Measurements from ENCODE around the gene TDRD6.
"Not testable (repeated sequence)": the region's sequence is repeated elsewhere in the genome, so short reads cannot be mapped to it uniquely, and the experiment has no call there.

The TDRD6 gene

GRCh38 chr6:46743425-46744158 is 55.9 kb downstream of the TDRD6 start:
- no peak overlapping the region for H3K4me3 ChIP-seq (replicated peaks; ENCODE audit: insufficient read depth, low read length)
- no peak overlapping the region for H3K27ac ChIP-seq (replicated peaks)
- no peaks in the 10 kb centered on the region for H3K27me3 ChIP-seq (ENCODE audit: insufficient read depth, poor library complexity, severe bottlenecking)
- no peak for TF ChIP-seq SPI1 (IDR thresholded peaks at IDR 0.05; ENCODE audit: borderline replicate concordance, low read depth)
- no peak for TF ChIP-seq POLR2AphosphoS5 (IDR thresholded peaks at IDR 0.05; ENCODE audit: low read depth)
- TF ChIP-seq CTCF (IDR thresholded peaks at IDR 0.05; ENCODE audit: insufficient read depth, low read length), result no peak
- no peak for TF ChIP-seq REST (IDR thresholded peaks at IDR 0.05; ENCODE audit: insufficient replicate concordance, low read depth)
- TF ChIP-seq GABPA (IDR thresholded peaks at IDR 0.05; ENCODE audit: low read depth), result no peak
- DNase-seq (ENCODE audit: low read depth in 1 of 2, low spot score in 1 of 2), result no peak

DNA sequence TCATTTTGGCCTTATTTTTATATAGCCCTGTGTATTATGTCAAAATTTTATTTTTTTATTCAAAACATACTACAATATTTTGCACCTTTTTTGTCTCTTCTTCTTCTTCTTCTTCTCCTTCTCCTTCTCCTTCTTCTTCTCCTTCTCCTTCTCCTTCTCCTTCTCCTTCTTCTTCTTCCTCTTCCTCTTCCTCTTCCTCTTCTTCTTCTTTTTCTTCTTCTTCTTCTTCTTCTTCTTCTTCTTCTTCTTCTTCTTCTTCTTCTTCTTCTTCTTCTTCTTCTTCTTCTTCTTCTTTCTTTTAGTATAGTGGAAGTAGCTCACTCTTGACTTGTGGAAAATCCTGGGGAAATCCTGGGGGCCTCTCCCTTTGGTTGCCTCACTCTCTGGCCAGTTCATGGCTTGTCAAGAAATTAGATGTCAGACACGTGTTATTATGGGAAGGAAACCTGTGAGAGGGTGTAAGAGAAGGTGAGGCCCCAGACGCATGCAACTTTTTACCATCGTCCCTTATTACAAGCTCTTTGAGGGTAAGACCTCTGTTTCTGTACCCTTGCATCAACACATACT is 56.6 kb downstream of the TDRD6 start:
- not testable (repeated sequence) for H3K27ac ChIP-seq (replicated peaks); DNase-seq (ENCODE audit: low read depth in 1 of 2, low spot score in 1 of 2); H3K27me3 ChIP-seq (ENCODE audit: insufficient read depth, poor library complexity, severe bottlenecking); H3K4me3 ChIP-seq (replicated peaks; ENCODE audit: insufficient read depth, low read length)

DNA sequence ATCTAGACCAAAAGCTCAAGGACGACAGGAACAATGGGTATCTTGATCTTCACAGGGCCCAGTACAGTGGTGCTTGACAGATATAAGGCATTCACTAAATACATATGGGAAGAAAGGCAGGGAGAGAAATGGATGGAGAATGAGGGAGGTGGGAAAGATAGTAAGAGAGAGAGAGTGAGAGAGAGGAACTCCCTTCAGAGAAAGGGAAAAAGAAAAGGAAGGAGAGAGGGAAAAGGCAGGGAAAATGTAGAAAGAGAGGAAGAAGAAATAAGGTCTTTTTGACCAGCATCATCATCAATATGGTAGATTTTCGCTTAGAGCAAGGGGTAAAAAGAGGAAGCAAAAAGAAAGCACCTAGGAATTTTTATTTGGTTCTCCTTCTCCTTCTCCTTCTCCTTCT is 58.3 kb downstream of the TDRD6 start:
- Histone ChIP-seq H3K4me3 (replicated peaks; ENCODE audit: insufficient read depth, low read length) (no peak overlapping the region), H3K27ac (replicated peaks) (no peak overlapping the region), H3K27me3 (ENCODE audit: insufficient read depth, poor library complexity, severe bottlenecking) (no peaks in the 10 kb centered on the region)
- TF ChIP-seq SPI1 (IDR thresholded peaks at IDR 0.05; ENCODE audit: borderline replicate concordance, low read depth), result no peak
- no peak for TF ChIP-seq REST (IDR thresholded peaks at IDR 0.05; ENCODE audit: insufficient replicate concordance, low read depth)
- TF ChIP-seq GABPA (IDR thresholded peaks at IDR 0.05; ENCODE audit: low read depth), result no peak
- no peak for TF ChIP-seq POLR2AphosphoS5 (IDR thresholded peaks at IDR 0.05; ENCODE audit: low read depth)
- no peak for TF ChIP-seq CTCF (IDR thresholded peaks at IDR 0.05; ENCODE audit: insufficient read depth, low read length)
- DNase-seq (ENCODE audit: low read depth in 1 of 2, low spot score in 1 of 2), result no peak

DNA sequence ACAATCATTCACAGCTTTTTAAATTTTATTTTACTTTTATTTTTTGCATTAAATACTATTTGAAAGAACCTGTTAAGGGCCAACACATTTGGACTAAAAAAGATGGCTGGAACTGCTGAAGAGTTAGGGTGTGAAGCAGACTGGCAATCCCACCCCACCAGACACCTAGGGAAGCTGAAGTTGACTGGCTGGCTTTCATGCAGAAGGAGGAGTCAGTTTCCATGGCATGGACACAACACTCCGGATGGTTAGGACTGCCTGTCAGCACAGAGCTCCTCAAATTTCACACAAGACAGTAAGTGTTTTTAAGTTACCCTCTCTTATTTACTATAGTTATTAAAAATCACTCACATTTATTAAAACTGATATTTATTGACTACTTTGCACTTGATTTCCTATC is 59.0 kb downstream of the TDRD6 start, which contains the start of gene ANKRD66:
Gene ANKRD66, plus strand, starts transcription at position 238 of the 400 bp plus-strand sequence. CDS start 5,016 bp downstream, outside the sequence.
- DNase-seq (ENCODE audit: low read depth in 1 of 2, low spot score in 1 of 2), result no peak
- TF ChIP-seq REST (IDR thresholded peaks at IDR 0.05; ENCODE audit: insufficient replicate concordance, low read depth), result no peak
- TF ChIP-seq POLR2AphosphoS5 (IDR thresholded peaks at IDR 0.05; ENCODE audit: low read depth), result no peak
- TF ChIP-seq SPI1 (IDR thresholded peaks at IDR 0.05; ENCODE audit: borderline replicate concordance, low read depth), result no peak
- TF ChIP-seq GABPA (IDR thresholded peaks at IDR 0.05; ENCODE audit: low read depth), result no peak
- no peak for TF ChIP-seq CTCF (IDR thresholded peaks at IDR 0.05; ENCODE audit: insufficient read depth, low read length)
- no peak within 1 kb of the TSS for H3K4me3 ChIP-seq (replicated peaks; ENCODE audit: insufficient read depth, low read length)
- H3K27ac ChIP-seq (replicated peaks), result no peak within 1 kb of the TSS
- H3K27me3 ChIP-seq (ENCODE audit: insufficient read depth, poor library complexity, severe bottlenecking), result no peaks in the 10 kb centered on the region

Measured in HL-60 (cell line).